Adrenal gland (tissue), 12 donors: ENCODE data around the gene ARHGAP26. TPM values are rescaled to one million over a fixed set of nuclear protein-coding genes. Genes with fewer than 3 reads are reported as not detected.

Source experiments
- DNase-seq, 7 donors: peaks; one replicate each; pipeline ENCODE4 v3.0.0-alpha.2; 2019 to 2020
- H3K27ac ChIP-seq, 5 donors: fragments of 200-600 bp; sonication (generic) in 4 of 5; 1 replicate in 3 of 5; 2 replicates in 2 of 5; pipeline versions ENCODE4 v1.5.1 to v1.8.0; 2016 to 2020; ENCODE audit warnings: mild to moderate bottlenecking in 1 of 5
- H3K27me3 ChIP-seq: fragments of 200-600 bp; 2 replicates; pipeline ENCODE4 v1.8.0; 2021
- H3K36me3 ChIP-seq, 2 donors: fragments of 200-600 bp; replicated peaks in 1 of 2; 1 replicate in 1 of 2; 2 replicates in 1 of 2; pipeline versions ENCODE4 v1.5.1 to v1.8.0; 2018 to 2022
- H3K4me1 ChIP-seq, 2 donors: fragments of 200-600 bp; replicated peaks in 1 of 2; 1 replicate in 1 of 2; 2 replicates in 1 of 2; pipeline versions ENCODE4 v1.5.1 to v1.8.0; 2018 to 2021
- H3K4me3 ChIP-seq, 4 donors: fragments of 200-600 bp; sonication (generic) in 3 of 4; one replicate each; pipeline ENCODE4 v1.5.1; 2016 to 2018
- H3K9me3 ChIP-seq, 3 donors: fragments of 200-600 bp; sonication (generic) in 1 of 3; replicated peaks in 1 of 3; 1 replicate in 2 of 3; 2 replicates in 1 of 3; pipeline versions ENCODE4 v1.5.1 to v1.8.0; 2016 to 2021
- POLR2A ChIP-seq, 2 donors: fragments of 450-650 bp; IDR thresholded peaks; one replicate each; pipeline ENCODE4 v1.6.1; 2017; ENCODE audit warnings: antibody characterized with exemption in 2 of 2, mild to moderate bottlenecking in 2 of 2, moderate library complexity in 1 of 2
- WGBS, 4 donors: extraction: QIAGEN DNeasy Blood & Tissue Kit in 2 of 4; methylation state at CpG; one replicate each; pipeline versions ENCODE4 v1.1.5 to v1.1.7; 2013 to 2017; 5-methylcytosine and 5-hydroxymethylcytosine counted together
- intact Hi-C, 2 donors: fragments of 100-400 bp; cut with DNase I; formaldehyde crosslinking; loops; one replicate each; pipeline versions ENCODE4 v1.14.1 to v1.15.0; 2022 to 2023
- polyA plus RNA-seq, 3 donors: library from polyadenylated mRNA; stranded (reverse); fragments of 200-250 nt in 2 of 3; fragments of 350-450 nt in 1 of 3; fragmentation: Illumina TruSeq in 1 of 3; extraction: RNeasy Lipid Tissue Mini Kit (QIAGEN cat#74804) in 1 of 3; gene quantifications; one replicate each; pipeline ENCODE4 v1.2.3, GENCODE V29; 2013 to 2014
- total RNA-seq, 9 donors: library from RNA; depleted of rRNA in 4 of 9; stranded (reverse); fragments of >200 nt in 4 of 9; fragments of 120-200 nt in 1 of 9; fragmentation: NEBNext Ultra II Directional in 1 of 9; extraction: Animal tissue kit (Norgen Biotek cat#: 25700) in 1 of 9; gene quantifications; one replicate each; pipeline versions ENCODE4 v1.1.0 to v1.2.4, GENCODE V29; 2013 to 2023
- TF ChIP-seq, protein P1 (sequence below), 6 experiments: fragments of 450-650 bp in 4 of 6; fragments of 200-600 bp in 2 of 6; sonication (generic) in 1 of 6; IDR thresholded peaks; 1 replicate in 5 of 6; 2 replicates in 1 of 6; pipeline versions ENCODE4 v1.5.1 to v1.8.0; 2016 to 2021; ENCODE audit warnings: antibody characterized with exemption in 6 of 6, mild to moderate bottlenecking in 2 of 6, moderate library complexity in 1 of 6
- donor health status: healthy with polysubstance abuse.
- donor health status: Bipolar disorder and iron deficiency.
- donor health status: DM: yes; HTN: yes; CAD: no.
- donor health status: DM: no; HTN: no; CAD: no.
- donor health status: DM: no; HTN: no; CAD: no.
- donor health status: DM: yes; HTN: yes; CAD: no.

ARHGAP26 gene
- total and polyA plus RNA-seq, 12 donors, result 3.0 to 21.7 (median 10.8) TPM

DNA sequence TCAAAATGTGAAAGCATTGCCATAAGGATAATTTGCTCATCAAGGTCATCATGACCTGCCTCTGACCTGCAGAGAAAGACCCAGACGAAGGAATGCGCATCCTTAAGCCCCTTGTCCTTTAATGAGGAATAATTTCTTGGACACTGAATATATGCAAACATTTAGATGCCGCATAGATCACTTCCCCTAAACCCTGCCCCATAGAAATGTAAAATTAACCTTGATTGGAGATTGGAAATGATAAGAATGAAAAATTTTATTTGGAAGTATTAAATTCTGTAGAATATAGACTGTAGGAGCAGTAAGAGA, 233.1 kb downstream of the ARHGAP26 start:
- no peaks in the 10 kb centered on the region for H3K9me3 ChIP-seq
- intact Hi-C loops, result loop anchor here (10.0 kb wide), 2 partner anchors 402 to 822 kb away; partner anchors contain the start of gene NR3C1 (in 1 of the 2)
- DNase-seq, result no peak
- no peak overlapping the region for H3K4me3 ChIP-seq
- 74 to 77% (median 75%) methylated on average over 3 of the region's 3 CpGs for WGBS, 4 donors
- no peaks in the 10 kb centered on the region for H3K27me3 ChIP-seq
- H3K4me1 ChIP-seq, result peaks cover 6 to 31% of the 10 kb centered on the region in 2 donors
- no peak for TF ChIP-seq POLR2A (IDR thresholded peaks at IDR 0.05)
- TF ChIP-seq, protein P1, sequence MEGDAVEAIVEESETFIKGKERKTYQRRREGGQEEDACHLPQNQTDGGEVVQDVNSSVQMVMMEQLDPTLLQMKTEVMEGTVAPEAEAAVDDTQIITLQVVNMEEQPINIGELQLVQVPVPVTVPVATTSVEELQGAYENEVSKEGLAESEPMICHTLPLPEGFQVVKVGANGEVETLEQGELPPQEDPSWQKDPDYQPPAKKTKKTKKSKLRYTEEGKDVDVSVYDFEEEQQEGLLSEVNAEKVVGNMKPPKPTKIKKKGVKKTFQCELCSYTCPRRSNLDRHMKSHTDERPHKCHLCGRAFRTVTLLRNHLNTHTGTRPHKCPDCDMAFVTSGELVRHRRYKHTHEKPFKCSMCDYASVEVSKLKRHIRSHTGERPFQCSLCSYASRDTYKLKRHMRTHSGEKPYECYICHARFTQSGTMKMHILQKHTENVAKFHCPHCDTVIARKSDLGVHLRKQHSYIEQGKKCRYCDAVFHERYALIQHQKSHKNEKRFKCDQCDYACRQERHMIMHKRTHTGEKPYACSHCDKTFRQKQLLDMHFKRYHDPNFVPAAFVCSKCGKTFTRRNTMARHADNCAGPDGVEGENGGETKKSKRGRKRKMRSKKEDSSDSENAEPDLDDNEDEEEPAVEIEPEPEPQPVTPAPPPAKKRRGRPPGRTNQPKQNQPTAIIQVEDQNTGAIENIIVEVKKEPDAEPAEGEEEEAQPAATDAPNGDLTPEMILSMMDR (IDR thresholded peaks at IDR 0.05), result no peak
- H3K27ac ChIP-seq, result peak overlapping the region in 2 of 5 donors; percentile 53 to 63
- no peaks in the 10 kb centered on the region for H3K36me3 ChIP-seq

DNA sequence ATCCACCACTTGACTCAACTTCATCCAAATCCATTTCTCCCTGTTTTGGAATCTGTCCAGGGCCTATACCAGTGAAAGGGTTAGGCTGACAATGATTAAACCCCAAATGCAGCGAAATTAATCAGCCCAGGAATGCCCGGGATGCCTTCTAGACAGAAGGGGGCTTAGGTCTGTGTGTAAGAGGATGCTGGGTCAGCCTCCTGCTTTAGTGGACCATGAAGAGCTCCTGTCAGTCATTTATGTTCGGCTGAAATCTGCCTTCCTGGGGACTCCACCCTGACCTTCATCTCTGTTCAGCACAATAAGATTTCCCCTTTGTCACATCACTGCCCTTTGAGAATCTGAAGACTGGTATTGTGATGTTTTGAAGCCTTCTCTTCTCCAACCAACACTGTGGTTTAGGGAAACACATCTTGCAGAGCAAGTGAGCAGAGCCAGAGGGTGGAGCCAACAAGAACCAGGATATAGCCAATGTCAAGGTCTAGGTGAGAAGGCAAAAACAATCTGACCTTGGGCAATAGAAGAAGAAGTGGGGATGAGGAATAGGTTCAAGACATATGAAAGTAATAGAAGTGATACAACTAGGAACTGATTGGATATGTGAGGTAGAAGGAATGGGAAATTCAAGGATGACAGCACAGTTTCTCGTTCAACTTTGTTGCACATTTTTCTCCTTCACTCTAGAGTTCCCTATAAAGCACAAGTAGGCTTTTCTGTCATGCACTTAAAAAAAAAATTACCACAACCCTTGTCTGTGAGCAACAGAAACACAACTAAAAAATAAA, 234.4 kb downstream of the ARHGAP26 start:
- H3K27me3 ChIP-seq, result no peaks in the 10 kb centered on the region
- 62 to 80% (median 66%) methylated on average over 4 of the region's 4 CpGs for WGBS, 4 donors
- no peak for TF ChIP-seq POLR2A (IDR thresholded peaks at IDR 0.05)
- TF ChIP-seq, protein P1 (IDR thresholded peaks at IDR 0.05), result no peak
- no peaks in the 10 kb centered on the region for H3K9me3 ChIP-seq
- no peak overlapping the region for H3K4me3 ChIP-seq
- H3K4me1 ChIP-seq, result peaks cover 6 to 42% of the 10 kb centered on the region in 2 donors
- intact Hi-C loops, result loop anchor here (10.0 kb wide), 2 partner anchors 400 to 820 kb away; partner anchors contain the start of gene NR3C1 (in 1 of the 2)
- H3K36me3 ChIP-seq, result no peaks in the 10 kb centered on the region
- no peak overlapping the region for H3K27ac ChIP-seq
- DNase-seq, result no peak

DNA sequence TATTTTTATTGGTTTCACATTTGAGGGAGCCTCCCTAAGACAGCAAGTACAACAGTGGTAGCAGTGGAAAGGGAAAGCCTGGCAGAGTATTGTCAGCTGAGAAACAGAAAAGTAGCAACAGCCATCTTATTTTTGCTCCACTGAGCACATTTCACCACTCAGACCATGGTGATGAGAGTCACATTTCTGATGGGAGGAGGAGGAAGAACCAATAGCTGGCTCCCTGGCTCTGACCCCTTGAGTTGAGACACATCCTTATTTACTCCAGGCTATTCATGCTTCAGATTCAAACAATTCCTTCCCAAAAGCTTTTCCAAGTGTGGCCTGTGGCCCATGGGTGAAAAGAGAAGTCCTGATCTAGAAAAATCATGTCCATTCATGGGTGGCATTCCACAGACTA, 236.3 kb downstream of the ARHGAP26 start:
- no peak for DNase-seq
- TF ChIP-seq, protein P1 (IDR thresholded peaks at IDR 0.05), result no peak
- TF ChIP-seq POLR2A (IDR thresholded peaks at IDR 0.05), result no peak
- H3K27me3 ChIP-seq, result no peaks in the 10 kb centered on the region
- H3K4me1 ChIP-seq, result peaks cover 6 to 42% of the 10 kb centered on the region in 2 donors
- no peak overlapping the region for H3K27ac ChIP-seq
- no peaks in the 10 kb centered on the region for H3K36me3 ChIP-seq
- no peaks in the 10 kb centered on the region for H3K9me3 ChIP-seq
- intact Hi-C loops, result loop anchor here (10.0 kb wide), 2 partner anchors 398 to 818 kb away; partner anchors contain the start of gene NR3C1 (in 1 of the 2)
- H3K4me3 ChIP-seq, result no peak overlapping the region

DNA sequence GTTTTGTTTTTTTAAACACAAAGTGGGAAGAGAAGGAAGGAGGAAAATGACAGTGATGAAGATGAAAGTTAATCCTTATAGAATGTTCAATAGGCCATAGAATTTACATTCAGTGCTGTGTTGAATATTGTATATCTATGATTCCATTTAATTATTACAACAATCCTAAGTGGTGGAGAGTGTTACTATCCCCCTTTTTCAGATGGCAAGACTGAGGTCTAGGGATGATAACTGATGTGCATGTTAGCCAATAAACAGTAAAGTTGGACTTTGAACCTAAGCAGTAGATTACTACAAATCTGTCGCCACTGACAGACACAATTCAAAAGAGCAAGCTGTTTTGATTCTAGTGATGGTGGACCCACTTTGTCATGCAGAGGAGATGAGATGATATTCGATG, 237.9 kb downstream of the ARHGAP26 start:
- WGBS, 4 donors, result 77 to 91% (median 89%) methylated on average over 2 of the region's 2 CpGs
- no peaks in the 10 kb centered on the region for H3K27me3 ChIP-seq
- H3K27ac ChIP-seq, result no peak overlapping the region
- H3K4me1 ChIP-seq, result peaks cover 0 to 27% of the 10 kb centered on the region in 2 donors
- no peak overlapping the region for H3K4me3 ChIP-seq
- TF ChIP-seq, protein P1 (IDR thresholded peaks at IDR 0.05), result no peak
- no peak for TF ChIP-seq POLR2A (IDR thresholded peaks at IDR 0.05)
- intact Hi-C loops, result loop anchor here (10.0 kb wide), 2 partner anchors 397 to 817 kb away; partner anchors contain the start of gene NR3C1 (in 1 of the 2)
- DNase-seq, result no peak
- H3K36me3 ChIP-seq, result no peaks in the 10 kb centered on the region
- no peaks in the 10 kb centered on the region for H3K9me3 ChIP-seq
